SK-N-SH treated with all-trans-retinoic acid at 6 μM for 48 hours (cell line): Measurements from ENCODE around the gene GFPT2.

Source experiments
- BACH2 ChIP-seq: fragments of 250-450 bp; sonication (Bioruptor Pico); IDR thresholded peaks from 2 replicates; pipeline ENCODE4 v1.9.0; 2021; ENCODE audit warnings: mild to moderate bottlenecking, borderline replicate concordance
- CSDC2 ChIP-seq: fragments of 250-450 bp; sonication (Bioruptor Pico); IDR thresholded peaks from 2 replicates; pipeline ENCODE4 v1.5.0; 2020; ENCODE audit warnings: mild to moderate bottlenecking, moderate library complexity
- ESRRG ChIP-seq: fragments of 250-450 bp; sonication (Bioruptor Pico); IDR thresholded peaks from 2 replicates; pipeline ENCODE4 v1.6.1; 2021; ENCODE audit warnings: mild to moderate bottlenecking
- ISL1 ChIP-seq: fragments of 250-450 bp; sonication (Bioruptor Pico); IDR thresholded peaks from 2 replicates; pipeline ENCODE4 v2.1.2; 2022; ENCODE audit warnings: mild to moderate bottlenecking, moderate library complexity
- RARB ChIP-seq: fragments of 250-450 bp; sonication (Bioruptor Pico); IDR thresholded peaks from 2 replicates; pipeline ENCODE4 v1.8.0; 2021; ENCODE audit warnings: mild to moderate bottlenecking, moderate library complexity
- ZFP3 ChIP-seq: fragments of 250-450 bp; sonication (Bioruptor Pico); IDR thresholded peaks from 2 replicates; pipeline ENCODE4 v1.5.0; 2020; ENCODE audit warnings: mild to moderate bottlenecking, moderate library complexity
- ZNF565 ChIP-seq: fragments of 450-650 bp; formaldehyde crosslinking; conservative IDR thresholded peaks from 2 replicates; pipeline ENCODE4 v1.5.0; 2020; ENCODE audit warnings: low read depth, mild to moderate bottlenecking, moderate library complexity
- ZNF70 ChIP-seq: fragments of 450-650 bp; formaldehyde crosslinking; IDR thresholded peaks from 2 replicates; pipeline ENCODE4 v1.5.0; 2020; ENCODE audit warnings: mild to moderate bottlenecking, moderate library complexity

GRCh38 chr5:180326989-180327565, 26.1 kb downstream of the GFPT2 start:
- no peak for TF ChIP-seq CSDC2
- TF ChIP-seq RARB (CRISPR knock-in tag): no peak
- no peak for TF ChIP-seq ESRRG (CRISPR knock-in tag)
- no peak for TF ChIP-seq ZFP3 (CRISPR knock-in tag)
- TF ChIP-seq ISL1 (CRISPR knock-in tag): no peak
- no peak for TF ChIP-seq ZNF70 (CRISPR knock-in tag)
- TF ChIP-seq BACH2 (CRISPR knock-in tag): no peak
- TF ChIP-seq ZNF565 (CRISPR knock-in tag): no peak
